RCC 7860 (cell line): ENCODE measurements around the gene ENC1.

Experiments
- DNase-seq: peaks from one replicate; pipeline ENCODE4 v3.0.0-alpha.2; 2015; ENCODE audit warnings: low spot score
- FAIRE-seq: peaks from 2 replicates; lab custom pipeline; 2012; peaks lifted over from hg19 to GRCh38; lab: Jason Lieb, UNC

Gene ENC1

DNA sequence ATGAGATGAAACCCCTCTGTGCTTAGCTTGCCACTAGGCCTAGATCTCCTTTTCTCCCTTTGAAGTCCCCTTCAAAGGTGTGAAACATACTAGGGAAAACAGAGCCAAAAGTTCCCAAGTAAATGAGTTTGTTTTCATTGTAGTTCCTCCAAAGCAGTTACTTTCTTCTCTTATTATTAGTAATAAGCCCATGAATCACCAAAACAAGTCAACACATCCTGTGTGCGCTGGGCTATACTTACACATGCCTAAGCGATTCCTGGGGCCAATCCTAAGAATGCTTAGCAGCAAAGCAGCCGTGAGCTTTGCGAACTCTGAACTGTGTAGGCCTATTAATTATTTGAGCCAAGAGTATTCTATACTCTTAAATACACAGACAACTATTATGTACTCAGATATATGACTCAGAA, 7.6 kb downstream of the ENC1 start:
- no peak for FAIRE-seq
- no peak for DNase-seq

DNA sequence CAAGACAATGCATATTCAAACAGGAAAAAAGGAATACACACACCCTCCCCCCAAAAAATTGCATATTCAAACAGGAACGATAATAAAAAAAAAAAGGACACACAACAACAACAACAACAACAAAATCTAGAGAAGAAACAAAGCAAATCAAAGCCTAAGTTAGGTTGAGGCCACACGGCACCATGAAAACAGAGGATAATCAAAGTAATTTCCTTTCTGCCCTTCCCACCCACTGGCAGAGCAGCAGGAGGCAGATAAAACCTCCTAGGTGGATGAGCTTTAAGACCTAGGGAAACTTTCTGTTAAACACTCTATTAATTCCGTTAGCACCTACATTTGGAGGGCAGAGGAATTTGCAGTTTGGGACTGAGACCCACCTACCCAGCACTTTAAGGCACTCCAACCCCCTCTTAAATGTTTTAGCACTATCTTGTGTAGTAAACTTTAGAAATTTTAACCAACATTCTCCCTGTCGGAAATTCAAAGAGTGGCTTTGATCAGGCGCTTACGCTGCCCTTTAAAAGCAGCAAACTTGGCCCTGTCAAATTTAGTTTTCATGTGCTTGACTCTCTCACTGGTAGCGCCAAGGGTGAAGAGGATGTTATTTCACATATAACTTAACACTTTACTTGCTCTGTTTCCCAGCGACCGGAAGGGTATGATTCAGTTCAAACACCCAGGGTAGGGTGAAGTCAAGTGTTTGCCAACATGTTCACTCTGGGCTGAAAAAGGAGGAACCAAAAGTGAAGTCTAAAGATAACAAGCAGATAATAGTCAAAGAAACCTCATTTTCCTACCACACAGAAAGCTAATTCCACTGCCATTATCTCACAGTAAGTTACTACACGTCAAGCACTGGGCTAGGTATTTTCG, 9.2 kb downstream of the ENC1 start:
- peak; percentile 66 for DNase-seq
- no peak for FAIRE-seq

DNA sequence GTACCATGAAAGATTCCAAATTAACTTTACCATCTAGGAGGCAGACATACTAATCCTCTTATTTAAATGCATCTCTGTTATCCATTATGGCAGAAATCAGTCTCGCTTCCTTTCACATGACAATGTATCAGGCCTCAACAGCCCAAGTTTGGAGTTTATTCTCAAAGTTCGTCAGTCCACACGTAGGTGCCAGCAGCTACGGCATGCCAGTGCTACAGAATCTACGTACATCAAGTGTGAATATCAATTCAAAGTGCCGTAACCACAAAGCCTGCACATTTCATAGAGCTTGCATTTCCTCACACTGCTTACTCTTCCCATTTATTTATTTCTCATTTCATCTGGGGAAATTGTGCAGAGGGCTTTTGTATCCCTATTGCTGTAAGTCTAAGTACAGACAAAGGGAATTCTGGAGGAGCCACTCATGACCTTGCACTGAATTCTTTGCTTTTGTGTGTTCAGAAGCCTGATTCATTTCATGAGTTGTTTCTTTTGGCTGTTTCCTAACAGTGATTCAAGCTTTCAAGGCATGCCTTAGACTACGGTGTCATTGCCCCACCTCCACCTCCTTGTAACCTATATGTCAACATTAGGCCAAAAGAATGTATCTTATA, 10.0 kb downstream of the ENC1 start:
- peak; percentile 60 for DNase-seq
- FAIRE-seq, result no peak

DNA sequence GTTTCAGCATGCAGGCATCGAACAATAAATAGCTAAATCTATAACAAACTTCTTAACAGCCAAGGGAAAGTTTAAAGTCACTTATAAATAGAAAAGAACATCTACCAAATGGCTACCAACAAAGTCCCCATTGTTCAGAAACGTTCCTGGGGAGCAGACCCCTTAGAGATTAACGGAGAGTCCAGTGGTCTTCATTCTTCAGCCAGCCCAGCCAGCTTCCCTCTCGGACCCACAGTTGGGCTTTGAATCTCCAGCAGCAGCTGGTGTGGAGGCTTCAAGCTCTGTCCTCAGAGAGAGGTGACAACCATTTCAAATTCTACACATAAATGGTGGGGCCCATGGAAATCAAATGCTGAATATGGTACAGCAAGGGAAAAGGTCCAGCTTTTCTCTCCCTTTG, 11.2 kb downstream of the ENC1 start:
- no peak for FAIRE-seq
- no peak for DNase-seq

DNA sequence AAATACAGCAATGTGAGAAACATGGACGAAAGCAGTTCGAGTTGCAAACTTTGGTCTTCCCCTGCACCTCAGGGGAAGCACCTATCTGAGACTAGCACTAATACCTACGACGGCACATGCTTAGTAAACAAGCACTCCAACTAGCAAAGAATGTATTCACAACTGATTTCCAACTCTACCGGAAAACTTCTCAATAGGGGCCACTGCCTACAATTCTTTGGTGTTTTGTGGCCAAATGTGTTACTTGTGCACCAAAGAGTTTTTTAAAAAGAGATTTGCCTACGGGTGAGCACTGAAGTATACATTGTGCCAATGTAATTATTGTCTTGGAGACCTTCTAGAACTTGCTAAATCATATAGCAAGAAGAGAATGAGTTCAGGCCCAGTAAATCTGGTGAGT, 12.2 kb downstream of the ENC1 start:
- DNase-seq, result no peak
- no peak for FAIRE-seq

DNA sequence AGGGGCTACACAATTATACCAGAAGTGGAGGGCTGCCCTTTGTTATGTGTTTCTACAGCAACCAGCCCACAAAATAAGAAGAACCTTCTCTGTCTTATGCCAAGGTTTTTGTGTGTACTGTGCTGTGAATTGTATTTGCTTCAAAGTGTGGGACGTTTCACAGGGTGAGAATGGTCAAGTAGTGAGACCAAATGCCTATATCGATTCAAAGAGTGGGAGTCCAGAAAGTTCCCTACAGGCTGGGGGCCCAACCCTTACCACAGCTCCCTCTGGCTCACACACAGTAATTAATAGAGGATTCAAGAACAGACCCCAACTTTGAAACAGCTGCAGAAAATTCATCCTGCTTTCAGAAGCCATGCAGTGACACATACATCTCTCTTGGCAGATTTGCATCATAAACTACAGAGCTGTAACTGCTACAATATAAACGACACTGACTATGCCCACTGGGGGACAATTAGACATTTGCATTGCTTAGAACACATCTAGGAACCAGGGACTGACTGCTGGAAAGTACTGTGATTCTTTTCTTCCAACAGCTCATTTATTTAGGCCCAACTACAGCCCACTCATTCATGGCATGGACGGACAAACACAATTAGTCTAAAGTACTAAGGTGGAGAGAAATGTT, 12.8 kb downstream of the ENC1 start:
- FAIRE-seq (no peak), DNase-seq (no peak)

DNA sequence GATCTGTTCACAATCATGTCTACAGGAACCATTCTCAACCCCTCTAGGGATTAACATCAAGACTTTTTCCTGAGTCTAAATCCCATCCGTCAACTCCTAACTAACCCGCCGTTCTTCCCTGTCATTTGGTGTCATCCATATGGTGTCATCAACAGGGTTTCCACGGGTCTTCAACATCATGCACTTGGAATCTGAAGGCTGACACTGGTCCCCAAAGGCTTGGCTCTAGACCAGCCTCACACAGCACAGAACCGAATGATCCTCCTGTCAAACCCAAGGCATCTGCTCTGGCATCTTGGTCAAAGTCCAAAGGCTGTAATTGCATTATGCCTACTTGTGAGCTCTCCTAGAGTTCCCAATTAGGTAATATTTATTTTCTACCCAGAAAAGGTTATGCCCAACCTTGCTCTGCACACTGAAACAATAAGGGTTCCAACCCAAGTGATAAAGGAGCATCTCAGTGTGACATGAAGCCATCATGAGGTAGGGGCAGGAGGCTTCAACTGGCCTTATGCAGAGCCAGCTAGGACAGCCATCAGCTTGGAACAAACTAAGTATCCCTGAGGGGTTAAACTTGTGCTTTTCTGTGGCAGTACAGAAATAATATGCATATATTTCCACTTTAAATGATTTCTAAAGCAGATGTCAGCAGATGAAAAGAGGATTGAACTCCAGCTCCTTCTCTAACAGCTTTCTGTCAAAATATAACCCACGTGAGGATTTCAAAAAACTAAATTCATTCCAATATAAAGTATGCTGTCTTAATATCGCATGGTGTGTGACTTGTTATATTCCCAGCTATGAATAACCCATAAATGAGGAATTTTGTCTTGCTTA, 13.9 kb downstream of the ENC1 start:
- peak; percentile 38 for DNase-seq
- FAIRE-seq, result no peak

DNA sequence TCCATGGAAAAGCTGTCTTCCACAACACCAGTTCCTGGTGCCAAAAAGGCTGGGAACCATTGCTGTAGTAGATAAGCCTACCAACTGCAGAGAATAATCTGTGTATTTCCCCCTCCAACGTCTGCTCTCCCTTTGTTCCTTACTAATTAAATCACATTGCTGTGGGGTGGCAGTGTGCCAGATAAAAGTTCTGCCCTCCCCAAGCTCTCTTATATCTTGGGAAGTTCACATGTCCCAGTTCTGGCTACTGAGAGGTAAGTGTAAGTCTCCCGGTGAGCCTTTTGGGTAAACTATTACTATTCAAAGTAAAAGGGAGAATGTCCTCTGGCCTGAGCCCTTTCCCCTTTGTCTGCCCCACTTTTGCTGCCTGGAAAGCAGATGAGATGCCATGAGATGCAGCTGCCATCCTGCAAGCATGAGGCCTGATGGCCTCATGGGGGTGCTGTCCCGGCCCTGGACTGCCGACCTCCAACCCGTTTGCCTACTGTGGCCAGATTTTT, 14.7 kb downstream of the ENC1 start:
- DNase-seq, result peak; percentile 24

DNA sequence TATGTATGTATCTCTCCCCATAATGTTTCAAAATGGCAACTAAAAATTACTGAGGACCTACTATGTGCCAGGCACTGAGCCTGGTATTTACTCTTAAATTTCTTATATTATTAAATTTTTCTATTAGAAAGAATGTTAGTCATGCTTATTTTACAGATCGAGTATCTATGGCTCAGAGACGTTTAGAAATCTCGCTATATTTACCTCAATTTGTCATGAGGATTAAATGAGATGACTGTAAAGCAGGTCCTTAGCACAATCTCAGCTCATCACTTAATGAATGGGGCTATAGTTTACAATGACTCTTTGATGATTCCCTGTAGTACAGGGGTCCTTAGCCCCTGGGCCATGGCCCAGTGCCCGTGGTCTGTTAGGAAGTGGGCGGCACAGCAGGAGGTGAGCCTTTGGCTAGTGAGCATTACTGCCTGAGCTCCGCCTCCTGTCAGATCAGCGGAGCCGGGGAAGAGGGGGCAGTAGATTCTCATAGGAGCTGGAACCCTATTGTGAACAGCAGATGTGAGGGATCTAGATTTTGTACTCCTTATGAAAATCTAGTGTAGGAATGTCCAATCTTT, 15.5 kb downstream of the ENC1 start:
- FAIRE-seq (no peak), DNase-seq (no peak)

More for the DNA sequence above, 14.7 kb downstream of the ENC1 start:
- no peak for FAIRE-seq

DNA sequence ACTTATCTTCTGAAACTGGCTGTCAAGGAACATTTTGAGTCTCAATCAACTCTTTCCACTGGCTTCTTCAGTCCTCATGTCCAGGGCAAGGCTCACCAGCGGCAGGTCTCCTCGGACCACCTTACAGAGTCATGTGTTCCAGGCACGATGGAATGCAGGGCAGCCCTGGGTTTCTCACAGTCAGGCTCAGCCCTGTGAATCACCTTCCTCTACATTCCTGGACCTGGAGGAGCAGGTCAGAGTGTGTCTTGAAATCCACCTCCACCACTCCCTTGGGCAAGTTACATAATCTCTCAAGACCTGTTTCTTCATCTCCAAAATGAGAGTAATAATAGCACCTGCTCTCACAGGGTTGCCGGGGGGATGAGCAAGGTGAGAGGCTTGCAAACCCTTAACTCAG, 16.0 kb downstream of the ENC1 start:
- FAIRE-seq, result no peak
- DNase-seq, result peak; percentile 15

DNA sequence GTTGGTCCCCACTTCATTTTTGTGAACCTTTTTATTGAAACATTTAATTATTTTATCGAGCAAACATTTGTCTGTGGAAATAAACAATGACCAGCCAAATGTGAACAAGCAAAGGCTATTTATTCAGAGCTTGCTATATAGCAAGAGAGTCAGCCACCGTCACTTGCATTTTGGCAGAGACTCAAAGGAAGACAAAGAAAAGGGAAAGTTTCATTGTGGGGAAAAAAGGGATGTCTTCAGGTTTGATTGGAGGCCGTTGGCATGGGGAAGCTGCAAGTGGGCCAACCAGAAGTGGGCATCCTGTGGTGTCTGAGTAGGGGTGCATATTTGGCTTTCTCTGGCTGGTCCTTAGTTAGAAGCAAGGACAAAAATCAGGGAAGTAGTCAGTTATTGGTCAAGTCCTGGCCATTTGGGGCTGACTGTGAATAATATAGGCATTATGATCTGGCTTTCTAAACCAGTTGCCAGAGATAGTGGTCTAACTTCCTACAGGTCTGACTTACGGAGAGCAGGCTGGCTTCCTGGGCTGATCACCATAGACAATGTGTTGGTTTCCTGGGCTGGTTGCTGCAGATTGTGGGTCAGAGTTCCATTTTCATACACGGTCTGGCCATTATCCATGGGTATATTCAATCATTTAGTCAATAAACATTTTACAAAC, 16.6 kb downstream of the ENC1 start:
- no peak for DNase-seq
- no peak for FAIRE-seq

DNA sequence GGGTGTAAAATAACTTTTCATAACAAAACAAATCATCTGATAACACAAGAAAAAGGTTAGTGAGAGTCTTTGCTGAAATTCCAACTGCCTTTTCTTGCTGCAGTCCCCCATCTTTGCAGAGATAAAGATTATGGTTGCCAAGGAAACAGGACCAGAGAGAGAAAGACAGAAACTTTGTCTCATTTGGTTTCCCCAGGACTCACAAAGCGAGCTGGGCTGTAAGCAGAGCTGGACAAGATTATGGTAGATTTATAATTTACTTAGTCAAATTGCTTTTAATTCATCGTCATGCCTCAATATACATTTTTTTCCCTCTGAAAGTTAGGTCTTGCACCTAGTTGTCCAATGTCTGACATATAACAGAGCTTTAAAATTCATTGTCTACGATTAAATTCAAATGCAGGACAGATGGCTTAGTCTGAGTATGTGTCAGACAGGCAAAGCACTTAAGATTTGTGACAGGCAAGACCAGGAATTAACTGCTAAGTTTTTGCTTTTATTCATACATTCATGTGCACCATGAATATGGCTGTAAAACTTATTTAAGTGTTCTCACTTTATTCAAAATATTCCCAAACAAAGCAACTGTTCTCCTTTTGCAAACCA, 17.4 kb downstream of the ENC1 start:
- FAIRE-seq (no peak), DNase-seq (no peak)

DNA sequence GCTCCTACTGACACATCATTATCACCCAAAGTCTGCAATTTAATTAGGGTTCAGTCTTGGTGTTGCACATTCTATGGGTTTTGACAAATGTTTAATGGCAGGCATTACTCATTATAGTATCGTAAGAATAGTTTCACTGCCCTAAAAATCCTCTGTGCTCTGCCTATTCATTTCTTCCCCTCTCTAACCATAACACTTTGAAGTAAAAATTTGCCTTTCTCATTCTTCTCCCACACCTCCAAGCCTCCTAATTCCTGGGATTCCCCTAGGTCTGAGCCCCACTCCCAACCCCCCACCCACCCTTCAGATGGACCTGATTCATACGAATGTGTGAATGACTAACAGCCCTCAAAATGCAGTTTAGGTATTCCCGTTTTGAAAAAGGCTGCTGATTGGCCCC, 18.4 kb downstream of the ENC1 start:
- DNase-seq (no peak), FAIRE-seq (no peak)

DNA sequence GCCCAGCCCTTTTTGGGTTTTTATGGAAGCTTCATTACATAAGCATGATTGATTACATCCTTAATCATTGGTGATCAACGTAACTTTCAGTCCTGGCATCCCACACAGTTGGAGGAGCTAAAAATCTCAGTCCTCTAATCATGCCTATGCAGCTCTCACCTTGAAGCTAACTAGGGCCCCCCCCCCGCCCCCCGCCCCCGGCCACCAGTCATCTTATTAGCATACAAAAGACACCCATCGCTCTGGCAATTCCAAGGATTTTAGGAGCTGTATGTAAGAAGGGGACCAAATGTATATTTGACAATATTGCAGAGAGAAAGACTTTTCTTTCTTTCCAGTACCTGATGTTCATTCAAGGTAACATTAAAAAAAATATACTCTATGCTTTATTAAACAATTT, 19.0 kb downstream of the ENC1 start:
- FAIRE-seq (no peak), DNase-seq (no peak)

DNA sequence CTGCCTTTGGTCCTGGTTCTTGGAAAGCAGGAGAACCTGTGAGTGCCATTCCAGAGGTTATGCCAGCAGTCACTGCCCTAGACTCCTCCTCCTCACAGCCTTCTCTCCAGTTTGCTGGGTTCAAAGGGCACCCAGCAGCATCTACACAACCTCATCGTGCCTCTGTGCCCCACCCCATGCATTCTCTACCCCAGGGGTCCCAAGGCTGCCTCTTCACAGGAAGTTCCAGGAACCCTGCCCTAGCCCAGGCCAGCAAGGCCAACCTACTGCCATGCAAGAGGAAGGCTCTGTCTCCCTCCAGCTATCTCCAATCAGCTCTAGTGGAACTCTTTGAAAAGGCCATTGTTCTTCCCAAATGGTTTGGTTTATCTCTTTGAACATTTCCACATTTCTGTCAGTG, 21.2 kb downstream of the ENC1 start:
- FAIRE-seq (no peak), DNase-seq (no peak)

DNA sequence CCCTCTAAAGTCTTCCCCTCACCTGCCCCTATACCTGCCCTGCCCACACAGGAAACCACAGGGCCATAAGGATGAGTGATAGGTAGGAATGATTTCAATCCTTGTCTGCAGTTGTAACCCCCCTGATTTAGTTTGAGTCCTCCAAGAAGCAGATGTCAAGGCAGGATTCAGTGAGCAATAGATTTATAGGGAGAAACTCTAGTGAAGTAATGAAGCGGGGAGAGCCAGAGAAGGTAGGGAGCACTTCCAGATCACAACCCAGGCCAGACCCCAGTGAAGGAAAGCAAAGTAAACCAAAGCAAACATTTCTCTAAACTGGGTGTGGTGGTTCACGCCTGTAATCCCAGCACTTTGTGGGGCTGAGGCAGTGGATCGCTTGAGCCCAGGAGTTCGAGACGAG, 22.4 kb downstream of the ENC1 start:
- FAIRE-seq (no peak), DNase-seq (no peak)

DNA sequence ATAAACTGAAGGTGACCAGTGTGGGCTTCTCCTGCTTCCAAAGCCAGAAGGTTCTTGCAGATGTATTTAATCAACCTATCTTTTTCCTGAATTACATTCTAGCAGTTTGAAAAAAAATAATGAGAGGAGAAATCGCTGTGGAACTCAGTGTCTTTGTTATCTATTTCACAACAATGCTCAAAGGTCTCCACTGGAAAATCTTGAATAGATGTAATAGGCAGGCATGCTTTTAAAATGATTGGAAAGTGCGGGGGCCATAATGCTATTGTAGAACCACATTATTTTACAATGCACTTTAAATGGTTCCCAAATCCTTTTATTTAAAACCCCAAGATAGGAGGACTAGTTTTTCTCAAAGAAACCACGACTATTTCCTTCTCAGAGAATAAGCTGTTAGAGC, 23.3 kb downstream of the ENC1 start:
- FAIRE-seq (no peak), DNase-seq (no peak)

DNA sequence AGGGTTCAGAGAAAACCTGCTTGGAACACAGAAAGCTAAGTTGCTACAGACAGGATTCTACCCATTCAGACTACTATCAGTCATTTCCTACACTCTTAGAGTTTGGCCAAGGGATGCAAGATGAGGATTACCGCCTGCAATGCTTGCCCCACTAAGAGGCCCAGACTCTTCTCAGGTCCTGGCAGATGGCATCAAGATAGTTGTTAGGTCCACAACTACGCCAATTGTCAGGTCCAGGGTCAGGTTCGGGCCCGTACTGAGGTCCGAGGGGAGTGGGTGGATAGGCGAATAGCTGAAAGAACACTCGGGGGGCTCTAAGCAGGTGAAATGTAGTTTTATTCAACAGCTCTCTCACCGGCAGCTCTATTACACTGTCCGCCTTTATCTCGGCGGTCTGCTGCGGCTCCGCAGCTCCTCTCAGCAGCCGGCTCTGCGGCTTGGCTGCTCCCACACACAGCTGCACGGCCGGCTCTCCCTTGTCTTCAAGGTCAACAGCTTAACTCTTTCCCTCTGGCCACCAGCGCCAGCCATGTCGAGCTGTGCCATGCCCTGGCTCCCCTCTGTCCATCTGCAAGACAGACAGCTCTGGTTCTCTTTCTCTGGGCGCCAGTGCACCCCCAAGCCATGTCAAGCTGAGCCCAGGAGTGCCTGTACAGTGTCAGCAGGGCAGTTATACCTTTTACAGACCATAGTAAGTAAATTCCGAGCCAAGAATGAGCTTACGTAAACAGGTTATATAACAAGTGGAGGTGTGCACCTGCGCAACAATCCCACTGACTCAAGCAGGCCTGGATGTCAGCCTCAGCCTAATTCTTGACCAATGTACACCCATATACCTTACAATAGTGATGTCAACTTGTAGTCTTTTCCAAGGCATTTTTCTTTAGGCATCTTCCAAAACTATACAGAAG, 24.0 kb downstream of the ENC1 start:
- FAIRE-seq (no peak), DNase-seq (no peak)

DNA sequence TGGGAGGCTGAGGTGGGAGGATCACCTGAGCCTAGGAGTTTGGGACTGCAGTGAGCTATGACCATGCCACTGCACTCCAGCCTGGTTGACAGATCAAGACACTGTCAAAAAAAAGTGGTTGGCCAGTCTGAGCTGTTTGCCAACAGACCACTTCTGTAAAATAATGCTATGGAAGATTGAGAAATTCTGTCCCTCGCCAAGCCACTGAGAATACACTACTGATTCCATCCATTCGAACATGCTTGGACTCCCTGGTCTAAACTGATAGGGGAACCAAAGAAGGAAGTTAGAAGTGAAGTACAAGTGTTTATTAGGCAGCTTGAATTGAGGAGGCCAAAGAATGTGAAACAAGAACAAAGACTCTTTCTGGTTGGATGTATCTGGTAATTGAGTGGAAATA, 27.2 kb downstream of the ENC1 start:
- FAIRE-seq (no peak), DNase-seq (no peak)
